Measurements from ENCODE around the gene ABCF1. TPM values are rescaled to one million over a fixed set of nuclear protein-coding genes. Genes with fewer than 3 reads are reported as not detected.

Gene ABCF1
- total and polyA plus RNA-seq, 7 donors = 53.8 to 119 (median 97.9) TPM

DNA sequence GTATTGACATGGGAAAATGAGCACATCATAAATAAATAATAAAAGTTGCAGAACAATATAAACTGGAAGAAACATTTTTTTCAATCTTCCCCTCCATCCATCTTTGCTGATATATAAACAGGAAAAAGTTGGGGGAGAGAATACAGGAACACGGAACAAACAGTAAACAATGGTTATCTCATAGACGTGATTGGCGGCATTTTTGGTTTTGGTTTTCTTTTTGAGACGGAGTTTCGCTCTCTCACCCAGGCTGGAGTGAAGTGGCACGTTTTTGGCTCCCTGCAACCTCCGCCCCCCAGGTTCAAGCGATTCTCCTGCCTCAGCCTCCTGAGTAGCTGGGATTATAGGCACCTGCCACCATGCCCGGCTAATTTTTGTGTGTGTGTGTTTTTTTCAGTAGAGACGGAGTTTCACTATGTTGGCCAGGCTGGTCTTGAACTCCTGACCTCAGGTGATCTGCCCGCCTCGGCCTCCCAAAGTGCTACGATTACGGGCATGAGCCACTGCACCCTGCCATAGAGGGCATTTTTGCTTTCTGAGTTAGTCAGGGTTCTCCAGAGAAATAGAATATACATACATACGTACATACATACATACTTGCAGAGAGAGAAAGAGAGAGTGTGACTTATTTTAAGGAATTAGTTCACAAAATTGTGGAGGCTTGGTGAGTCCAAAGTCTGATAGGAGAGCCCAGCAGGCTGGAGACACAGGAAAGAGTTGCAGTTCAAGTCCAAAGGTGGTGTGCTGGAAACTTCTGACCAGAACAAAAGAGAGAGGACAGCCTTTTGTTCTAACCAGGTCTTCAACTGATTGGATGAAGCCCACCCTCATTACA lies 37.6 kb upstream of the ABCF1 start:
- WGBS, 3 donors = 71 to 77% (median 73%) methylated on average over 15 of the region's 15 CpGs
- H3K27ac ChIP-seq = no peak overlapping the region
- no peaks in the 10 kb centered on the region for H3K9me3 ChIP-seq
- TF ChIP-seq, protein P1, sequence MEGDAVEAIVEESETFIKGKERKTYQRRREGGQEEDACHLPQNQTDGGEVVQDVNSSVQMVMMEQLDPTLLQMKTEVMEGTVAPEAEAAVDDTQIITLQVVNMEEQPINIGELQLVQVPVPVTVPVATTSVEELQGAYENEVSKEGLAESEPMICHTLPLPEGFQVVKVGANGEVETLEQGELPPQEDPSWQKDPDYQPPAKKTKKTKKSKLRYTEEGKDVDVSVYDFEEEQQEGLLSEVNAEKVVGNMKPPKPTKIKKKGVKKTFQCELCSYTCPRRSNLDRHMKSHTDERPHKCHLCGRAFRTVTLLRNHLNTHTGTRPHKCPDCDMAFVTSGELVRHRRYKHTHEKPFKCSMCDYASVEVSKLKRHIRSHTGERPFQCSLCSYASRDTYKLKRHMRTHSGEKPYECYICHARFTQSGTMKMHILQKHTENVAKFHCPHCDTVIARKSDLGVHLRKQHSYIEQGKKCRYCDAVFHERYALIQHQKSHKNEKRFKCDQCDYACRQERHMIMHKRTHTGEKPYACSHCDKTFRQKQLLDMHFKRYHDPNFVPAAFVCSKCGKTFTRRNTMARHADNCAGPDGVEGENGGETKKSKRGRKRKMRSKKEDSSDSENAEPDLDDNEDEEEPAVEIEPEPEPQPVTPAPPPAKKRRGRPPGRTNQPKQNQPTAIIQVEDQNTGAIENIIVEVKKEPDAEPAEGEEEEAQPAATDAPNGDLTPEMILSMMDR (IDR thresholded peaks at IDR 0.05) = no peak
- H3K36me3 ChIP-seq (ENCODE audit: insufficient read depth in 1 of 2, low read depth in 1 of 2) = no peaks in the 10 kb centered on the region
- no peaks in the 10 kb centered on the region for H3K4me1 ChIP-seq
- H3K27me3 ChIP-seq (ENCODE audit: insufficient read depth in 3 of 3, low read length in 2 of 3) = no peaks in the 10 kb centered on the region
- no peak overlapping the region for H3K4me3 ChIP-seq
- DNase-seq (no peak), ATAC-seq (no peak)
- intact Hi-C loops (cut with DNase I) = loop anchor here in 1 of 2 donors (5.0 kb wide), 1 partner anchor 41 kb away; no protein-coding TSS in a partner anchor

DNA sequence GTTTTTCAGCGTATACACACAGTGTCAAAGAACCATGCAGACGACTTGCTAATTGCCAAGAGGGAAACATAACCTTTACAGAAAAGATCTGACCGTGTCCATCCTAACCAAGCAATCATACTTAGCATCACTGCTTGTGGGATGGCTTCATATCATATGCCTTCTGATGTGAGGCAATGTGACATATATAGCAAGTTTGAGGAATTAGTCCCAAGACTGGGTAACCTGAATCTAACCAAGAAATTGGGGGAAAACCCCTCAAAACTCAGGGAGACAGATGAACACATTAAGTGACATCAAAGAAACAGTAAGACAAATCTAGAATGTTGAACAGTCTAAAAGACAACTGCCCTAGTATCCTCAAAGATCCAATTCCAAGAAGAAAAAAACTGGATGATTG lies 33.3 kb upstream of the ABCF1 start:
- TF ChIP-seq, protein P1 (IDR thresholded peaks at IDR 0.05) = no peak
- no peak overlapping the region for H3K27ac ChIP-seq
- intact Hi-C loops (cut with DNase I) = no loop called here
- no peaks in the 10 kb centered on the region for H3K36me3 ChIP-seq (ENCODE audit: insufficient read depth in 1 of 2, low read depth in 1 of 2)
- H3K4me1 ChIP-seq = peaks cover 3% of the 10 kb centered on the region
- ATAC-seq (no peak), DNase-seq (no peak)
- no peaks in the 10 kb centered on the region for H3K9me3 ChIP-seq
- no peak overlapping the region for H3K4me3 ChIP-seq
- H3K27me3 ChIP-seq (ENCODE audit: insufficient read depth in 3 of 3, low read length in 2 of 3) = no peaks in the 10 kb centered on the region
- 74 to 85% (median 77%) methylated on average over 3 of the region's 3 CpGs for WGBS, 3 donors

- TF ChIP-seq, protein P1 (IDR thresholded peaks at IDR 0.05) = peak; percentile 99
- intact Hi-C loops (cut with DNase I) = loop anchor here (5.0 to 10.0 kb wide), 5 partner anchors 56 to 546 kb away; partner anchors contain the start of genes TRIM26 (in 1 of the 2) and TUBB (in 1 of the 2)
- DNase-seq (peak; percentile 62 to 78), ATAC-seq (peak; percentile 68 to 86 (median 76))
- WGBS, 3 donors = 12 to 15% (median 13%) methylated on average over 23 of the region's 23 CpGs
- H3K4me3 ChIP-seq = peak overlapping the region; percentile 61
- peaks cover 3% of the 10 kb centered on the region for H3K4me1 ChIP-seq
- no peak overlapping the region for H3K27ac ChIP-seq
- peaks cover 2 to 15% of the 10 kb centered on the region in 2 donors for H3K36me3 ChIP-seq (ENCODE audit: insufficient read depth in 1 of 2, low read depth in 1 of 2)
- no peaks in the 10 kb centered on the region for H3K9me3 ChIP-seq
- no peaks in the 10 kb centered on the region for H3K27me3 ChIP-seq (ENCODE audit: insufficient read depth in 3 of 3, low read length in 2 of 3)
Observed at GRCh38 chr6:30541515-30542403, 29.5 kb upstream of the ABCF1 start.

- Histone ChIP-seq H3K27ac (no peak overlapping the region), H3K27me3 (ENCODE audit: insufficient read depth in 3 of 3, low read length in 2 of 3) (no peaks in the 10 kb centered on the region), H3K4me1 (peaks cover 3% of the 10 kb centered on the region), H3K36me3 (ENCODE audit: insufficient read depth in 1 of 2, low read depth in 1 of 2) (peaks cover 2 to 21% of the 10 kb centered on the region in 2 donors), H3K9me3 (no peaks in the 10 kb centered on the region), H3K4me3 (no peak overlapping the region)
- ATAC-seq (peak in 2 of 4 donors; percentile 6 to 8), DNase-seq (no peak)
- intact Hi-C loops (cut with DNase I) = loop anchor here (5.0 to 10.0 kb wide), 5 partner anchors 55 to 545 kb away; partner anchors contain the start of genes TRIM26 (in 1 of the 2) and TUBB (in 1 of the 2)
- 22 to 25% (median 25%) methylated on average over 4 of the region's 4 CpGs for WGBS, 3 donors
- TF ChIP-seq, protein P1 (IDR thresholded peaks at IDR 0.05) = no peak
Observed at GRCh38 chr6:30542404-30542725, 28.9 kb upstream of the ABCF1 start.

All from psoas muscle (tissue), 8 donors.